Measurements from ENCODE around the gene NISCH.

DNA sequence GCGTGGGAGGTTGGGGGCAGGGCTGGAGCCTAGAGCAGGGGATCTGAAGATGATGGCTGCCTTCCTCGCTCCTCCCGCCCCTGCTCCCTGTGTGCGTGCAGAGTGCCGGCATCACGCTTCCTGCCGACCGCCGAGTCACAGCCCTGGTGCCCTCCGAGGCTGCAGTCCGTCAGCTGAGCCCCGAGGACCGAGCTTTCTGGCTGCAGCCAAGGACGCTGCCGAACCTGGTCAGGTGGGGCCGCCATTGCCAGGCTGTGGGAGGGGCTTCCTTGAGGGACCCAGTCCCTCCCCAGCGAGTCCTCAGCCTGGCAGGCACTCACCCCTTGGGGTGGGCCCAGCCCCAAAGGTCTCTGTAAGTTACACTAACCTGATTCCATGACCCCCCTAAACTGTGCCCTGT is 57.3 kb downstream of the NISCH start:
- TF ChIP-seq, protein P1, sequence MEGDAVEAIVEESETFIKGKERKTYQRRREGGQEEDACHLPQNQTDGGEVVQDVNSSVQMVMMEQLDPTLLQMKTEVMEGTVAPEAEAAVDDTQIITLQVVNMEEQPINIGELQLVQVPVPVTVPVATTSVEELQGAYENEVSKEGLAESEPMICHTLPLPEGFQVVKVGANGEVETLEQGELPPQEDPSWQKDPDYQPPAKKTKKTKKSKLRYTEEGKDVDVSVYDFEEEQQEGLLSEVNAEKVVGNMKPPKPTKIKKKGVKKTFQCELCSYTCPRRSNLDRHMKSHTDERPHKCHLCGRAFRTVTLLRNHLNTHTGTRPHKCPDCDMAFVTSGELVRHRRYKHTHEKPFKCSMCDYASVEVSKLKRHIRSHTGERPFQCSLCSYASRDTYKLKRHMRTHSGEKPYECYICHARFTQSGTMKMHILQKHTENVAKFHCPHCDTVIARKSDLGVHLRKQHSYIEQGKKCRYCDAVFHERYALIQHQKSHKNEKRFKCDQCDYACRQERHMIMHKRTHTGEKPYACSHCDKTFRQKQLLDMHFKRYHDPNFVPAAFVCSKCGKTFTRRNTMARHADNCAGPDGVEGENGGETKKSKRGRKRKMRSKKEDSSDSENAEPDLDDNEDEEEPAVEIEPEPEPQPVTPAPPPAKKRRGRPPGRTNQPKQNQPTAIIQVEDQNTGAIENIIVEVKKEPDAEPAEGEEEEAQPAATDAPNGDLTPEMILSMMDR (IDR thresholded peaks at IDR 0.05; ENCODE audit: poor library complexity) = no peak
- no peak for TF ChIP-seq EZH2 (IDR thresholded peaks at IDR 0.05; ENCODE audit: borderline replicate concordance)
- no peak for TF ChIP-seq EZH2phosphoT487 (IDR thresholded peaks at IDR 0.05; ENCODE audit: low read depth, severe bottlenecking, unreplicated experiment)
